K562 (cell line): ENCODE results near the gene FJX1. TPM values are rescaled to one million over a fixed set of nuclear protein-coding genes. Genes with fewer than 3 reads are reported as not detected.

Experiments
- ATAC-seq: fragments of 200-7000 bp; cut with Tn5 transposase; 3 replicates; pipeline ENCODE4 v1.9.1; 2020; ENCODE audit warnings: moderate library complexity
- BruUV-seq: library from RNA; stranded (reverse); fragments of 400-500 nt; replicated peaks from 2 replicates; lab custom pipeline; 2021; lab: Mats Ljungman, UMichigan
- CTCF ChIA-PET: fragments of 300-600 bp; formaldehyde crosslinking; extraction: SDS; loops from one replicate; lab custom pipeline; 2021; ENCODE audit warnings: low intra/inter-chr PET ratio; lab: Yijun Ruan, JAX
- POLR2A ChIA-PET: fragments of 300-600, 350-650 bp; sonication (Branson Sonifier 250); formaldehyde crosslinking; extraction: SDS; loops from one replicate; lab custom pipeline; 2021; ENCODE audit warnings: antibody characterized with exemption, inconsistent platforms; lab: Yijun Ruan, JAX
- DNase-seq, 4 experiments: peaks; one replicate each; pipeline versions ENCODE4 v3.0.0 to v3.0.0-alpha.2; 2011 to 2018; ENCODE audit warnings: low spot score in 3 of 4, mixed read lengths in 3 of 4; ENCODE audit errors: extremely low read depth in 1 of 4
- FAIRE-seq: peaks from 2 replicates; lab custom pipeline; 2011; peaks lifted over from hg19 to GRCh38; lab: Jason Lieb, UNC
- H2AFZ ChIP-seq: 2 replicates; pipeline ENCODE4 v1.6.0; 2011; ENCODE audit warnings: low read depth, low read length, control low read depth, inconsistent platforms
- H3K27ac ChIP-seq: fragments of 200-600 bp; 3 replicates; pipeline ENCODE4 v1.8.0; 2011; ENCODE audit warnings: low read depth, mild to moderate bottlenecking, control low read depth, inconsistent platforms, low read length, moderate library complexity, mixed read lengths; ENCODE audit errors: extremely low read depth
- H3K27me3 ChIP-seq, 2 experiments: fragments of 300-600 bp in 1 of 2; 2 replicates in 1 of 2; 3 replicates in 1 of 2; pipeline versions ENCODE4 v1.6.0 to v1.8.0; 2011; ENCODE audit warnings: inconsistent platforms in 2 of 2, low read length in 2 of 2, mild to moderate bottlenecking in 1 of 2, mixed read lengths in 1 of 2, moderate library complexity in 1 of 2; ENCODE audit not compliant: control insufficient read depth in 2 of 2, insufficient read depth in 2 of 2
- H3K36me3 ChIP-seq: fragments of 300-600 bp; 3 replicates; pipeline ENCODE4 v1.8.0; 2011; ENCODE audit warnings: mild to moderate bottlenecking, low read length, inconsistent platforms; ENCODE audit not compliant: control insufficient read depth, insufficient read depth
- H3K4me1 ChIP-seq, 2 experiments: fragments of 200-600 bp in 1 of 2; replicated peaks in 1 of 2; 2 replicates in 1 of 2; 3 replicates in 1 of 2; pipeline versions ENCODE4 v1.5.1 to v1.8.0; 2011; ENCODE audit warnings: inconsistent platforms in 2 of 2, low read length in 2 of 2, mild to moderate bottlenecking in 1 of 2, mixed read lengths in 1 of 2, moderate library complexity in 1 of 2; ENCODE audit not compliant: control insufficient read depth in 2 of 2, insufficient read depth in 2 of 2
- H3K4me2 ChIP-seq: 2 replicates; pipeline ENCODE4 v1.6.1; 2011; ENCODE audit warnings: low read length, control low read depth, inconsistent platforms, mixed read lengths; ENCODE audit not compliant: insufficient read depth
- H3K4me3 ChIP-seq: fragments of 200-600 bp; sonication (generic), shearing (Covaris generic); 2 replicates; pipeline ENCODE4 v1.5.1; 2016; ENCODE audit warnings: control low read depth, inconsistent platforms
- H3K79me2 ChIP-seq: fragments of 200-600 bp; 3 replicates; pipeline ENCODE4 v1.8.0; 2011; ENCODE audit warnings: low read length, inconsistent platforms; ENCODE audit not compliant: control insufficient read depth, insufficient read depth
- H3K9ac ChIP-seq, 2 experiments: 2 replicates each; pipeline versions ENCODE4 v1.6.0 to v1.6.1; 2011; ENCODE audit warnings: low read depth in 2 of 2, low read length in 2 of 2, control low read depth in 1 of 2, inconsistent platforms in 1 of 2, mild to moderate bottlenecking in 1 of 2, mixed read lengths in 1 of 2; ENCODE audit not compliant: insufficient read depth in 1 of 2
- H3K9me1 ChIP-seq: one replicate; pipeline ENCODE4 v1.6.0; 2011; ENCODE audit warnings: inconsistent platforms, mild to moderate bottlenecking, low read length, moderate library complexity; ENCODE audit not compliant: control insufficient read depth, insufficient read depth
- H3K9me3 ChIP-seq: replicated peaks from 2 replicates; pipeline ENCODE4 v1.5.1; 2011; ENCODE audit warnings: low read depth, low read length, inconsistent platforms; ENCODE audit not compliant: control insufficient read depth, insufficient read depth
- H4K20me1 ChIP-seq: replicated peaks from 2 replicates; pipeline ENCODE4 v1.6.1; 2011; ENCODE audit warnings: low read length, inconsistent platforms, mixed read lengths; ENCODE audit not compliant: control insufficient read depth, insufficient read depth
- ATF3 ChIP-seq, 2 experiments: fragments of 450-650 bp in 1 of 2; sonication (generic) in 1 of 2; formaldehyde crosslinking in 1 of 2; IDR thresholded peaks in 1 of 2; conservative IDR thresholded peaks in 1 of 2; 2 replicates each; pipeline versions ENCODE4 v1.6.1 to v1.8.1; 2016 to 2023; ENCODE audit warnings: mild to moderate bottlenecking in 2 of 2, moderate library complexity in 2 of 2, inconsistent platforms in 1 of 2, missing genetic modification reagents in 1 of 2
- HDAC1 ChIP-seq, 2 experiments: fragments of 450-650 bp; IDR thresholded peaks; 2 replicates each; pipeline ENCODE4 v1.6.1; 2016 to 2017; ENCODE audit warnings: inconsistent platforms in 1 of 2, mild to moderate bottlenecking in 1 of 2, moderate library complexity in 1 of 2
- HDAC3 ChIP-seq: fragments of 450-650 bp; IDR thresholded peaks from 2 replicates; pipeline ENCODE4 v1.6.1; 2018; ENCODE audit warnings: borderline replicate concordance, mild to moderate bottlenecking, moderate library complexity; ENCODE audit not compliant: partially characterized antibody
- HNRNPUL1 ChIP-seq: fragments of 200-400 bp; formaldehyde crosslinking; IDR thresholded peaks from 2 replicates; pipeline ENCODE4 v1.6.1; 2017; ENCODE audit warnings: low read length
- KHSRP ChIP-seq: fragments of 450-650 bp; IDR thresholded peaks from 2 replicates; pipeline ENCODE4 v1.6.1; 2017
- NCOA1 ChIP-seq: fragments of 450-650 bp; IDR thresholded peaks from 2 replicates; pipeline ENCODE4 v1.6.1; 2016; ENCODE audit warnings: low read depth
- NFE2 ChIP-seq: IDR thresholded peaks from 2 replicates; pipeline ENCODE4 v1.6.1; 2014; ENCODE audit warnings: antibody characterized with exemption, low read depth
- POLR2H ChIP-seq: IDR thresholded peaks from 2 replicates; pipeline ENCODE4 v1.6.1; 2016; ENCODE audit warnings: missing genetic modification characterization, low read depth, mild to moderate bottlenecking, control low read depth, missing compliant biosample characterization, moderate library complexity
- RBM14 ChIP-seq: fragments of 200-400 bp; formaldehyde crosslinking; IDR thresholded peaks from 2 replicates; pipeline ENCODE4 v1.6.1; 2018; ENCODE audit warnings: low read depth, mild to moderate bottlenecking, low read length, moderate library complexity, borderline replicate concordance; ENCODE audit not compliant: insufficient read depth
- SMAD1 ChIP-seq: fragments of 150-350 bp; IDR thresholded peaks from 2 replicates; pipeline ENCODE4 v1.6.1; 2014; ENCODE audit warnings: low read length, low read depth; ENCODE audit not compliant: partially characterized antibody
- TAL1 ChIP-seq: fragments of 450-650 bp; IDR thresholded peaks from 2 replicates; pipeline ENCODE4 v1.6.1; 2016; ENCODE audit warnings: mild to moderate bottlenecking
- TEAD1 ChIP-seq, 2 experiments: fragments of 450-650 bp in 1 of 2; sonication (generic) in 1 of 2; formaldehyde crosslinking; IDR thresholded peaks; 2 replicates each; pipeline versions ENCODE4 v1.4.0 to v1.8.0; 2020 to 2022; ENCODE audit warnings: mild to moderate bottlenecking in 2 of 2, missing genetic modification reagents in 1 of 2
- ZNF124 ChIP-seq: sonication (generic); formaldehyde crosslinking; IDR thresholded peaks from 2 replicates; pipeline ENCODE4 v1.8.1; 2022; ENCODE audit warnings: missing genetic modification reagents
- ZNF41 ChIP-seq: fragments of 250-450 bp; sonication (Bioruptor Pico); conservative IDR thresholded peaks from 2 replicates; pipeline ENCODE4 v1.4.0; 2020; ENCODE audit warnings: mild to moderate bottlenecking
- ZNF639 ChIP-seq, 2 experiments: fragments of 200-800 bp in 1 of 2; sonication (Bioruptor generic) in 1 of 2; sonication (generic) in 1 of 2; formaldehyde crosslinking in 1 of 2; IDR thresholded peaks in 1 of 2; conservative IDR thresholded peaks in 1 of 2; 2 replicates each; pipeline versions ENCODE4 v1.5.0 to v1.6.1; 2016 to 2020; ENCODE audit warnings: missing compliant biosample characterization in 1 of 2, missing genetic modification characterization in 1 of 2, missing genetic modification reagents in 1 of 2
- WGBS: fragments of 100-300 bp; shearing (Covaris generic); methylation state at CpG from one replicate; pipeline ENCODE4 v1.1.6; 2016; ENCODE audit warnings: low coverage, mixed read lengths; ENCODE audit not compliant: insufficient coverage; ENCODE audit errors: missing lambda C conversion rate; 5-methylcytosine and 5-hydroxymethylcytosine counted together
- in situ Hi-C: fragments of 300-500 bp; cut with MboI; formaldehyde crosslinking; loops from 4 replicates; pipeline ENCODE4 v1.15.0; 2018; ENCODE audit warnings: inconsistent platforms, mixed read lengths
- intact Hi-C: fragments of 100-400 bp; cut with micrococcal nuclease; formaldehyde crosslinking; loops from 2 replicates; pipeline ENCODE4 v1.14.2; 2022
- polyA plus RNA-seq, 8 experiments: library from polyadenylated mRNA; depleted of rRNA in 4 of 8; stranded (reverse) in 5 of 8; unstranded in 3 of 8; fragments of >200 nt; fragmentation: Nextera tagmentation in 2 of 8; fragmentation: Illumina TruSeq in 1 of 8; extraction: Ambion mirVana in 2 of 8; extraction: Trizol in 1 of 8; gene quantifications; 2 replicates each; pipeline versions ENCODE4 v1.2.1 to v1.2.3, GENCODE V29; 2011 to 2014; ENCODE audit warnings: inconsistent platforms in 1 of 8, missing spikeins in 1 of 8
- total RNA-seq, 7 experiments: library from RNA; depleted of rRNA in 6 of 7; stranded (reverse); fragments of >200 nt in 6 of 7; fragmentation: Illumina TruSeq in 2 of 7; extraction: Trizol in 2 of 7; gene quantifications; 2 replicates each; pipeline versions ENCODE4 v1.2.1 to v1.2.3, GENCODE V29; 2011 to 2021; ENCODE audit warnings: low replicate concordance in 1 of 7

FJX1 gene
- total and polyA plus RNA-seq, 9 of the 15 experiments (the other 6 are each of a cell fraction or from before 2014, with no cell fraction given), result 0.10 to 2.7 (median 0.72) TPM

GRCh38 chr11:35609656-35610055, 8.6 kb upstream of the FJX1 start (continued):
- TF ChIP-seq HNRNPUL1, result no peak

- Histone ChIP-seq H3K4me2 (no peak overlapping the region), H3K9ac (no peak overlapping the region), H3K4me3 (no peak overlapping the region), H4K20me1 (peaks cover 4% of the 10 kb centered on the region; the same call in 1 of the 2 replicates), H3K36me3 (no peaks in the 10 kb centered on the region), H3K9me1 (no peaks in the 10 kb centered on the region), H3K4me1 (no peaks in the 10 kb centered on the region), H3K27me3 (peaks cover 13 to 21% of the 10 kb centered on the region in 2 experiments; a peak in 3 of 5 replicates), H3K27ac (no peak overlapping the region), H3K79me2 (no peaks in the 10 kb centered on the region), H3K9me3 (no peaks in the 10 kb centered on the region), H2AFZ (no peak overlapping the region)
- ChIA-PET CTCF (no interaction called here), POLR2A (no interaction called here)
- in situ Hi-C loops (loop anchor here (5.0 kb wide), 1 partner anchor 547 kb away; no protein-coding TSS in a partner anchor), intact Hi-C loops (no loop called here)
- WGBS, result 0% methylated on average over 7 of the region's 7 CpGs
- no TSS peak for BruUV-seq
- FAIRE-seq, result no peak
- no peak for ATAC-seq
- DNase-seq, result no peak
- TF ChIP-seq KHSRP, result no peak
- TF ChIP-seq NFE2, result no peak
- TF ChIP-seq HDAC3, result no peak
- TF ChIP-seq ATF3 (IDR thresholded peaks at IDR 0.05), result no peak
- no peak for TF ChIP-seq ATF3 (CRISPR knock-in tag; conservative IDR thresholded peaks at IDR 0.05)
- no peak for TF ChIP-seq TAL1
- TF ChIP-seq TEAD1 (CRISPR knock-in tag; IDR thresholded peaks at IDR 0.05), result no peak
- TF ChIP-seq ZNF124 (CRISPR knock-in tag), result no peak
- no peak for TF ChIP-seq ZNF639 (CRISPR knock-in tag; conservative IDR thresholded peaks at IDR 0.05 in 1 of 2, IDR thresholded peaks at IDR 0.05 in 1 of 2)
- no peak for TF ChIP-seq NCOA1
- no peak for TF ChIP-seq HDAC1 (IDR thresholded peaks at IDR 0.05)
- no peak for TF ChIP-seq ZNF41 (CRISPR knock-in tag)
- TF ChIP-seq POLR2H (tag), result no peak
- TF ChIP-seq SMAD1, result no peak
- no peak for TF ChIP-seq RBM14
Measured at GRCh38 chr11:35610631-35611030, 7.6 kb upstream of the FJX1 start.
